H9 (cell line): ENCODE data around the gene FLVCR2. TPM values are rescaled to one million over a fixed set of nuclear protein-coding genes. Genes with fewer than 3 reads are reported as not detected.

Experiments
- DNase-seq: peaks from one replicate; pipeline ENCODE4 v3.0.0-alpha.2; 2017
- H2AFZ ChIP-seq: one replicate; pipeline ENCODE4 v1.6.1; 2013; ENCODE audit warnings: mild to moderate bottlenecking, low read length, control low read depth, moderate library complexity
- H2AK5ac ChIP-seq: 2 replicates; pipeline ENCODE4 v1.6.1; 2013; ENCODE audit warnings: low read length, control low read depth, mixed read lengths; ENCODE audit not compliant: insufficient read length
- H2BK120ac ChIP-seq: one replicate; pipeline ENCODE4 v1.6.1; 2013; ENCODE audit warnings: low read depth, mild to moderate bottlenecking, low read length, control low read depth, inconsistent platforms; ENCODE audit not compliant: poor library complexity, severe bottlenecking
- H2BK12ac ChIP-seq: 2 replicates; pipeline ENCODE4 v1.6.1; 2013; ENCODE audit warnings: low read length, control low read depth, mixed read lengths, low read depth; ENCODE audit not compliant: insufficient read length
- H2BK15ac ChIP-seq: 2 replicates; pipeline ENCODE4 v1.6.1; 2013; ENCODE audit warnings: low read depth, low read length, control low read depth
- H2BK20ac ChIP-seq: one replicate; pipeline ENCODE4 v1.6.1; 2013; ENCODE audit warnings: low read depth, mild to moderate bottlenecking, low read length, control low read depth, inconsistent platforms; ENCODE audit not compliant: poor library complexity, severe bottlenecking
- H2BK5ac ChIP-seq: 2 replicates; pipeline ENCODE4 v1.6.1; 2013; ENCODE audit warnings: low read length, control low read depth, mixed read lengths; ENCODE audit not compliant: insufficient read length
- H3K14ac ChIP-seq: 2 replicates; pipeline ENCODE4 v1.6.1; 2013; ENCODE audit warnings: low read length, control low read depth; ENCODE audit not compliant: insufficient read depth
- H3K18ac ChIP-seq: 2 replicates; pipeline ENCODE4 v1.6.1; 2013; ENCODE audit warnings: low read depth, mild to moderate bottlenecking, mixed read lengths, low read length, control low read depth; ENCODE audit not compliant: insufficient read length
- H3K23ac ChIP-seq: 2 replicates; pipeline ENCODE4 v1.6.1; 2013; ENCODE audit warnings: low read length, control low read depth, mixed read lengths, low read depth; ENCODE audit not compliant: insufficient read length
- H3K23me2 ChIP-seq: 2 replicates; pipeline ENCODE4 v1.6.1; 2013; ENCODE audit warnings: low read depth, mild to moderate bottlenecking, mixed read lengths, low read length, control low read depth; ENCODE audit not compliant: insufficient read length, poor library complexity, severe bottlenecking
- H3K27ac ChIP-seq: 2 replicates; pipeline ENCODE4 v1.5.1; 2013; ENCODE audit warnings: low read length, control low read depth, mixed read lengths, low read depth; ENCODE audit not compliant: insufficient read length
- H3K27me3 ChIP-seq: 2 replicates; pipeline ENCODE4 v1.6.1; 2013; ENCODE audit warnings: low read length, control low read depth, inconsistent platforms; ENCODE audit not compliant: insufficient read depth
- H3K4ac ChIP-seq: 2 replicates; pipeline ENCODE4 v1.6.1; 2013; ENCODE audit warnings: low read depth, mild to moderate bottlenecking, control low read depth, inconsistent platforms, low read length, moderate library complexity
- H3K4me1 ChIP-seq: 2 replicates; pipeline ENCODE4 v1.6.1; 2013; ENCODE audit warnings: low read length, control low read depth, inconsistent platforms; ENCODE audit not compliant: insufficient read depth
- H3K4me2 ChIP-seq: 2 replicates; pipeline ENCODE4 v1.6.1; 2013; ENCODE audit warnings: low read length, control low read depth, mixed read lengths; ENCODE audit not compliant: insufficient read length, insufficient read depth
- H3K56ac ChIP-seq: 2 replicates; pipeline ENCODE4 v1.6.1; 2013; ENCODE audit warnings: low read depth, mild to moderate bottlenecking, mixed read lengths, low read length, control low read depth; ENCODE audit not compliant: insufficient read length
- H3K79me1 ChIP-seq: 2 replicates; pipeline ENCODE4 v1.6.1; 2013; ENCODE audit warnings: low read depth, mild to moderate bottlenecking, moderate library complexity, low read length, control low read depth, inconsistent platforms; ENCODE audit not compliant: insufficient read depth, poor library complexity, severe bottlenecking
- H3K79me2 ChIP-seq: 2 replicates; pipeline ENCODE4 v1.6.1; 2013; ENCODE audit warnings: low read length, control low read depth, inconsistent platforms; ENCODE audit not compliant: insufficient read depth
- H3K9ac ChIP-seq: 2 replicates; pipeline ENCODE4 v1.6.1; 2013; ENCODE audit warnings: low read length, control low read depth, mixed read lengths; ENCODE audit not compliant: insufficient read length; ENCODE audit errors: extremely low read depth
- H3K9me3 ChIP-seq: one replicate; pipeline ENCODE4 v1.6.1; 2013; ENCODE audit warnings: low read depth, low read length, inconsistent platforms; ENCODE audit not compliant: control insufficient read depth
- H3T11ph ChIP-seq: one replicate; pipeline ENCODE4 v1.6.1; 2013; ENCODE audit warnings: mild to moderate bottlenecking, low read length, control low read depth, inconsistent platforms
- H4K20me1 ChIP-seq: one replicate; pipeline ENCODE4 v1.6.1; 2013; ENCODE audit not compliant: control insufficient read depth, insufficient read length, insufficient read depth
- H4K5ac ChIP-seq: 2 replicates; pipeline ENCODE4 v1.6.1; 2013; ENCODE audit warnings: low read depth, mild to moderate bottlenecking, mixed read lengths, low read length, control low read depth; ENCODE audit not compliant: insufficient read length
- H4K8ac ChIP-seq: replicated peaks from 2 replicates; pipeline ENCODE4 v1.6.1; 2013; ENCODE audit warnings: low read length, control low read depth, mixed read lengths, low read depth; ENCODE audit not compliant: insufficient read length
- H4K91ac ChIP-seq: 2 replicates; pipeline ENCODE4 v1.6.1; 2013; ENCODE audit warnings: low read depth, mild to moderate bottlenecking, moderate library complexity, mixed read lengths, low read length, control low read depth; ENCODE audit not compliant: insufficient read length
- H3K27ac Mint-ChIP-seq, 3 experiments: 2 replicates in 2 of 3; 3 replicates in 1 of 3; pipeline ENCODE4 v1.8.0; 2020 to 2021; ENCODE audit warnings: mixed read lengths in 3 of 3, mild to moderate bottlenecking in 1 of 3, moderate library complexity in 1 of 3
- H3K27me3 Mint-ChIP-seq: 2 replicates; pipeline ENCODE4 v1.8.0; 2021; ENCODE audit warnings: low read depth, mild to moderate bottlenecking, moderate library complexity, mixed read lengths
- H3K36me3 Mint-ChIP-seq, 3 experiments: 2 replicates in 2 of 3; 3 replicates in 1 of 3; pipeline ENCODE4 v1.8.0; 2020 to 2021; ENCODE audit warnings: low read depth in 3 of 3, mixed read lengths in 3 of 3; ENCODE audit not compliant: insufficient read depth in 1 of 3
- H3K4me1 Mint-ChIP-seq, 2 experiments: 2 replicates each; pipeline ENCODE4 v1.8.0; 2020; ENCODE audit warnings: mixed read lengths in 2 of 2
- H3K4me3 Mint-ChIP-seq, 2 experiments: 2 replicates in 1 of 2; 3 replicates in 1 of 2; pipeline ENCODE4 v1.8.0; 2020 to 2021; ENCODE audit warnings: mild to moderate bottlenecking in 2 of 2, mixed read lengths in 2 of 2, moderate library complexity in 1 of 2
- H3K9me3 Mint-ChIP-seq, 2 experiments: 2 replicates in 1 of 2; 3 replicates in 1 of 2; pipeline ENCODE4 v1.8.0; 2020; ENCODE audit warnings: mild to moderate bottlenecking in 2 of 2, mixed read lengths in 2 of 2, moderate library complexity in 1 of 2
- WGBS: extraction: QIAGEN DNeasy Blood & Tissue Kit; methylation state at CpG from one replicate; pipeline ENCODE4 v1.1.7; 2013; ENCODE audit warnings: missing lambda C conversion rate, low lambda C conversion rate, mixed read lengths; ENCODE audit not compliant: insufficient read length; ENCODE audit errors: extremely low coverage; 5-methylcytosine and 5-hydroxymethylcytosine counted together
- total RNA-seq: library from RNA; stranded (reverse); gene quantifications from 2 replicates; pipeline ENCODE4 v1.2.1, GENCODE V29; 2021
- TF ChIP-seq, protein P1 (sequence below): fragments of 200-600 bp; sonication (generic); conservative IDR thresholded peaks from 3 replicates; pipeline ENCODE4 v1.8.0; 2021; ENCODE audit warnings: antibody characterized with exemption, mild to moderate bottlenecking

The FLVCR2 gene
- total RNA-seq, 1 experiment from 2014 or later, result 7.1 TPM

DNA sequence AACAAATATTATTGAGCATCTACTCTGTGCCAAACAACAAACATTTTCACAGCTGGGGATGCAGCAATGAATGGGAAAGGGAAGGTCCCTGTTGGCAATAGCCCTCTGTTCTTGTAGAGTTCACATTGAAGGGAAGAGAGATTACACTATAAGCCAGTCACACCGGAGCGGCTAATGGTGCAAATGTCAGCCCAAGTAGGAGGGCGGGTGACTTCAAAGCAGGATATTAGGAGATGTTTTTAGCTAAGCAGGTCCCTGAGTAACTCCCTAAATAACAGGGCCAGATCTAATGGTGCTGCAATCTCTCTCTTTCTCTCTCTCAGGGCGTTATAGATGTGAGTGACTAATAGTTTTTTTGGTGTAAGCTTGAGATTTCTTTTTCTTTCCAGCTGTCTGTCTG lies 30.7 kb downstream of the FLVCR2 start:
- Histone ChIP-seq H3K4me1 (no peaks in the 10 kb centered on the region), H3K9me3 (no peaks in the 10 kb centered on the region), H2BK15ac (no peak overlapping the region), H4K8ac (no peak overlapping the region), H3K23ac (no peak overlapping the region), H3K14ac (no peak overlapping the region), H2BK120ac (no peak overlapping the region), H3K9ac (no peak overlapping the region), H2AK5ac (no peak overlapping the region), H4K91ac (no peak overlapping the region), H3K56ac (no peak overlapping the region), H3T11ph (no peak overlapping the region), H4K20me1 (no peaks in the 10 kb centered on the region), H3K79me1 (no peaks in the 10 kb centered on the region), H2BK12ac (no peak overlapping the region), H3K27me3 (no peaks in the 10 kb centered on the region), H3K23me2 (no peaks in the 10 kb centered on the region), H2BK5ac (no peak overlapping the region), H2BK20ac (no peak overlapping the region), H2AFZ (no peak overlapping the region), H3K27ac (no peak overlapping the region), H3K18ac (no peak overlapping the region), H3K4me2 (no peak overlapping the region), H4K5ac (no peak overlapping the region), H3K4ac (no peak overlapping the region), H3K79me2 (no peaks in the 10 kb centered on the region)
- Mint-ChIP-seq H3K27me3 (peaks cover 2% of the 10 kb centered on the region), H3K27ac (no peak overlapping the region), H3K9me3 (peaks cover 4% of the 10 kb centered on the region in 2 experiments; a peak in 3 of 5 replicates), H3K4me1 (0 out of 4 replicates have a peak, but pooled peaks cover 0 to 2% of the 10 kb centered on the region in 2 experiments), H3K36me3 (peaks cover 0 to 1% (median 0%) of the 10 kb centered on the region in 3 experiments; a peak in 2 of 7 replicates), H3K4me3 (no peak overlapping the region)
- TF ChIP-seq, protein P1, sequence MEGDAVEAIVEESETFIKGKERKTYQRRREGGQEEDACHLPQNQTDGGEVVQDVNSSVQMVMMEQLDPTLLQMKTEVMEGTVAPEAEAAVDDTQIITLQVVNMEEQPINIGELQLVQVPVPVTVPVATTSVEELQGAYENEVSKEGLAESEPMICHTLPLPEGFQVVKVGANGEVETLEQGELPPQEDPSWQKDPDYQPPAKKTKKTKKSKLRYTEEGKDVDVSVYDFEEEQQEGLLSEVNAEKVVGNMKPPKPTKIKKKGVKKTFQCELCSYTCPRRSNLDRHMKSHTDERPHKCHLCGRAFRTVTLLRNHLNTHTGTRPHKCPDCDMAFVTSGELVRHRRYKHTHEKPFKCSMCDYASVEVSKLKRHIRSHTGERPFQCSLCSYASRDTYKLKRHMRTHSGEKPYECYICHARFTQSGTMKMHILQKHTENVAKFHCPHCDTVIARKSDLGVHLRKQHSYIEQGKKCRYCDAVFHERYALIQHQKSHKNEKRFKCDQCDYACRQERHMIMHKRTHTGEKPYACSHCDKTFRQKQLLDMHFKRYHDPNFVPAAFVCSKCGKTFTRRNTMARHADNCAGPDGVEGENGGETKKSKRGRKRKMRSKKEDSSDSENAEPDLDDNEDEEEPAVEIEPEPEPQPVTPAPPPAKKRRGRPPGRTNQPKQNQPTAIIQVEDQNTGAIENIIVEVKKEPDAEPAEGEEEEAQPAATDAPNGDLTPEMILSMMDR, result no peak
- WGBS, result no CpG with 5 or more reads among the region's 4 CpGs
- DNase-seq, result no peak
